HT-29 (cell line): Measurements from ENCODE around the gene EEF1AKMT4. TPM values are rescaled to one million over a fixed set of nuclear protein-coding genes. Genes with fewer than 3 reads are reported as not detected.

Experiments
- DNase-seq: peaks from one replicate; pipeline ENCODE4 v3.0.0-alpha.2; 2015; ENCODE audit warnings: low spot score
- total RNA-seq: library from RNA; depleted of rRNA; stranded (reverse); fragments of >200 nt; shearing (Covaris generic); gene quantifications from 2 replicates; pipeline ENCODE4 v1.2.3, GENCODE V29; 2014

Gene EEF1AKMT4
- total RNA-seq, 1 experiment from 2014 or later = 17.7 TPM

- no peak for DNase-seq
These were observed 14.0 kb upstream of the EEF1AKMT4 start for GRCh38 chr3:184235381-184236032.

GRCh38 chr3:184236033-184236410 lies 13.4 kb upstream of the EEF1AKMT4 start:
- no peak for DNase-seq

- DNase-seq = no peak
These were observed 12.8 kb upstream of the EEF1AKMT4 start for GRCh38 chr3:184236636-184237035.

GRCh38 chr3:184237211-184237610 lies 12.3 kb upstream of the EEF1AKMT4 start:
- no peak for DNase-seq

GRCh38 chr3:184237807-184238206 lies 11.7 kb upstream of the EEF1AKMT4 start:
- DNase-seq = no peak

GRCh38 chr3:184238246-184238818 lies 11.1 kb upstream of the EEF1AKMT4 start:
- DNase-seq = no peak

GRCh38 chr3:184239221-184239620 lies 10.3 kb upstream of the EEF1AKMT4 start:
- no peak for DNase-seq

GRCh38 chr3:184239708-184240107 lies 9.8 kb upstream of the EEF1AKMT4 start:
- DNase-seq = no peak

- DNase-seq = peak; percentile 44
These were observed 8.9 kb upstream of the EEF1AKMT4 start for GRCh38 chr3:184240384-184241140.

- no peak for DNase-seq
These were observed 8.4 kb upstream of the EEF1AKMT4 start for GRCh38 chr3:184241141-184241446.

- peak; percentile 76 for DNase-seq
These were observed 7.8 kb upstream of the EEF1AKMT4 start for GRCh38 chr3:184241447-184242296.

GRCh38 chr3:184242297-184242685 lies 7.2 kb upstream of the EEF1AKMT4 start:
- DNase-seq = no peak

GRCh38 chr3:184248454-184249411 lies 739 bp upstream of the EEF1AKMT4 start, which contains the start of gene ALG3:
Gene ALG3 (minus strand): TSS chr3:184248962. CDS start chr3:184248940, 22 bp downstream.
- DNase-seq = peak; percentile 91

GRCh38 chr3:184250167-184250828 lies 826 bp downstream of the EEF1AKMT4 start:
- peak; percentile 99 for DNase-seq

GRCh38 chr3:184255291-184256039 lies 6.0 kb downstream of the EEF1AKMT4 start:
- DNase-seq = no peak

- DNase-seq = no peak
These were observed 7.8 kb downstream of the EEF1AKMT4 start for GRCh38 chr3:184257083-184257915.

- DNase-seq = no peak
These were observed 9.5 kb downstream of the EEF1AKMT4 start for GRCh38 chr3:184258926-184259325.

GRCh38 chr3:184259396-184259877 lies 10.0 kb downstream of the EEF1AKMT4 start:
- DNase-seq = no peak
